Mucosa of descending colon (tissue), 3 donors: ENCODE data around the gene ST7L. TPM values are rescaled to one million over a fixed set of nuclear protein-coding genes. Genes with fewer than 3 reads are reported as not detected.
A peak's percentile ranks its signal among the peaks of the same experiment; 100 is the strongest.

Experiments used
- ATAC-seq: fragments of 200-7000 bp; cut with Tn5 transposase; one replicate; pipeline ENCODE4 v1.9.1; 2020; ENCODE audit warnings: mild to moderate bottlenecking, moderate library complexity
- DNase-seq, 3 donors: peaks; one replicate each; pipeline ENCODE4 v3.0.0-alpha.2; 2020
- H3K36me3 ChIP-seq: fragments of 200-600 bp; one replicate; pipeline ENCODE4 v1.8.0; 2021; ENCODE audit warnings: low read depth, mild to moderate bottlenecking
- H3K4me1 ChIP-seq: fragments of 200-600 bp; one replicate; pipeline ENCODE4 v1.8.0; 2021; ENCODE audit warnings: low read depth, mild to moderate bottlenecking
- H3K4me3 ChIP-seq: fragments of 200-600 bp; one replicate; pipeline ENCODE4 v1.8.0; 2021; ENCODE audit warnings: mild to moderate bottlenecking
- H3K9me3 ChIP-seq: fragments of 200-600 bp; one replicate; pipeline ENCODE4 v1.8.0; 2021; ENCODE audit warnings: mild to moderate bottlenecking
- CTCF ChIP-seq: fragments of 200-600 bp; IDR thresholded peaks from one replicate; pipeline ENCODE4 v1.8.0; 2022; ENCODE audit warnings: antibody characterized with exemption, mild to moderate bottlenecking
- intact Hi-C, 2 donors: fragments of 100-400 bp; cut with DNase I in 1 of 2; cut with micrococcal nuclease in 1 of 2; formaldehyde crosslinking; loops; one replicate each; pipeline versions ENCODE4 v1.11.0 to v1.11.1; 2022; cut with DNase I, micrococcal nuclease
- total RNA-seq, 3 donors: library from RNA; stranded (reverse); fragmentation: NEBNext Ultra II Directional in 2 of 3; extraction: Animal tissue kit (Norgen Biotek cat#: 25700) in 2 of 3; gene quantifications; one replicate each; pipeline versions ENCODE4 v1.2.1 to v1.2.4, GENCODE V29; 2021 to 2023
- donor health status: DM: no; HTN: no; CAD: no; lungs with moderate emphysema.
- donor health status: DM: no; HTN: no; CAD: no.
- donor health status: DM: no; HTN: yes; CAD: no.

The ST7L gene
- total RNA-seq, 3 donors from 2014 or later = 15.9 to 21.2 (median 21.1) TPM

DNA sequence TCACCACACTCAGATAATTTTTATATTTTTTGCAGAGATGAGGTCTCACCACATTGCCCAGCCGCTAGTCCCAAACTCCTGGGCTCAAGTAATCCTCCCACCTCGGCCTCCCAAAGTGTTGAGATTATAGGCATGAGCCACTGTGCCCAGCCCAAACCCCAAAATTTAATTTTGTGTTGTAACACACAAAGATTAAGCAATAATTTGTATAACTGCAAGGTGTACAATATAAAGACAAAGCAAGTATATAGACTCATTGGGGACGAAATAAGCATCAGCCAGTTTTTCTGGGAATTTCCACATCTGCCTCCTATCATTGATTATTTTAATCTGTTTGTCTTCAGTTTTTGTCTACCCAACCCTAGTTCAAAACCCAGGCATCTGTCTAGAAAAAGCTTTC is 42.7 kb downstream of the ST7L start:
- H3K4me3 ChIP-seq = no peak overlapping the region
- DNase-seq (no peak), ATAC-seq (no peak)
- no peaks in the 10 kb centered on the region for H3K36me3 ChIP-seq
- intact Hi-C loops = no loop called here
- peaks cover 4% of the 10 kb centered on the region for H3K4me1 ChIP-seq
- no peaks in the 10 kb centered on the region for H3K9me3 ChIP-seq
- no peak for TF ChIP-seq CTCF

DNA sequence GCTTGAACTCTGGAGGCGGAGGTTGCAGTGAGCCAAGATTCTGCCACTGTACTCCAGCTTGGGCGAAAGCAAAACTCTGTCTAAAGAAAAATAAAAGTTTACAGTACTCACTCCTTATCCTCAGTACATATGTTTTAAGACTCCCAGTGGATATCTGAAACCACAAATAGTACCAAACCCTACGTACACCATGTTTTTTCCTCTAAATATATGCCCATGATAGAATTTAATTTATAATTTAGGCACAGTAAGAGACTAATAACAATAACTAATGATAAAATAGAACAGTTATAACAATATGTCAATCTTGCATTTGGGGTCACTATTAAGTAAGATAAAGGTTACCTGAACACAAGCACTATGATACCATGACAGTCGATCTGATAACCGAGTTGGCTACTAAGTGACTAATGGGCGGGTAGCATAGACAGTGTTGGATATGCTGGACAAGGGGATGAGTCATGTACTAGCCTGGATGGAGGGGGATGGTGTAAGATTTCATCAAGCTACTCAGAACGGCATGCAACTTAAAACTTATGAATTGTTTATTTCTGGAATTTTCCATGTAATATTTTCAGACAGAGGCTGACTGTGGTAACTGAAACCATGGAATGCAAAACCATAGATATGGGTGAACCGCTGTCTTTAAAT is 43.7 kb downstream of the ST7L start:
- intact Hi-C loops = no loop called here
- no peaks in the 10 kb centered on the region for H3K9me3 ChIP-seq
- DNase-seq (no peak), ATAC-seq (peak; percentile 42)
- H3K36me3 ChIP-seq = no peaks in the 10 kb centered on the region
- no peak overlapping the region for H3K4me3 ChIP-seq
- peaks cover 4% of the 10 kb centered on the region for H3K4me1 ChIP-seq
- no peak for TF ChIP-seq CTCF

GRCh38 chr1:112565800-112566199 is 53.1 kb downstream of the ST7L start:
- TF ChIP-seq CTCF = no peak
- intact Hi-C loops = no loop called here

GRCh38 chr1:112564081-112564480 is 54.9 kb downstream of the ST7L start:
- H3K9me3 ChIP-seq = no peaks in the 10 kb centered on the region
- ATAC-seq (no peak), DNase-seq (no peak)
- H3K4me1 ChIP-seq = no peaks in the 10 kb centered on the region
- H3K4me3 ChIP-seq = no peak overlapping the region
- TF ChIP-seq CTCF = no peak
- H3K36me3 ChIP-seq = no peaks in the 10 kb centered on the region
- intact Hi-C loops = no loop called here

More at GRCh38 chr1:112565800-112566199, 53.1 kb downstream of the ST7L start:
- H3K4me3 ChIP-seq = no peak overlapping the region
- H3K9me3 ChIP-seq = no peaks in the 10 kb centered on the region
- H3K36me3 ChIP-seq = no peaks in the 10 kb centered on the region
- DNase-seq (no peak), ATAC-seq (no peak)
- no peaks in the 10 kb centered on the region for H3K4me1 ChIP-seq

DNA sequence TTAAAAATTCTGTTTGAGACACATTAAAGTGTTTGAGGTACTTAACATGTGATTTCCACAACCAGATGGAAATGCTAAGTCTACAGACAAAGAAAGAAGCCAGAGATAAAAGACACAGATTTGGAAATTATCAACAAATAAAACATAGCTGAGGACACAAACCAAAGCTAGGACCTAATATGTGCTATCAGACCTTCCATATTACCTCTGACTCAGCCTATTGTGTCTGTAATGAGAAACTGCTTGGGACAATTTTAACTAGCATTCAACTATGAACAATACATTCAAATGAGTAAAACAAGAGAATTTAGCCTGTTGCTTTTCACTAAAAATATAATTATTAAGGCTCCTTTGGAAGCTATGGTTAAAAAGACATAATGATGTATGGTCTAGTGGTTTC is 55.6 kb downstream of the ST7L start:
- Histone ChIP-seq H3K9me3 (no peaks in the 10 kb centered on the region), H3K36me3 (no peaks in the 10 kb centered on the region), H3K4me3 (no peak overlapping the region), H3K4me1 (no peaks in the 10 kb centered on the region)
- intact Hi-C loops = no loop called here
- no peak for TF ChIP-seq CTCF
- no peak for ATAC-seq
- DNase-seq = no peak

DNA sequence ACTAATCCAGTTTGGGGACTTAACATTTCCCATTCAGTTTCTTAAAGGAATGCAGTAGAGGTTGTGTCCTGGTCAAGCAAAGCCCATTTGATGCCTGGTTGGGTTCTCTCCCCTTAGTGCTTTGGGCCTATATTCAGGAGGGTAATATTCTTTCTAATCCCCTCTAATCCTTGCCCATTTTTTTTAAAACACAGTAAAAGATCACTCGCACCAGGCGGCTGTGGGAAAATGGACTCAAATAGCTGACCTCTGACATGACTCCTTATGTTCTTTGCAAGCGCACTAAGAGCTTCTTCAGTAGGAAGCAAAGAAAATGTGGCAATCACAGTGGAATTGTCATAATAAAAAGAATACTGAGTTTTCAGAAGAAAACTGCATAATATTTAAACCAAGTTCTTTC is 60.3 kb downstream of the ST7L start:
- intact Hi-C loops = no loop called here
- DNase-seq = no peak
- H3K4me3 ChIP-seq = no peak overlapping the region
- no peak for TF ChIP-seq CTCF
- no peaks in the 10 kb centered on the region for H3K4me1 ChIP-seq
- H3K9me3 ChIP-seq = no peaks in the 10 kb centered on the region
- H3K36me3 ChIP-seq = no peaks in the 10 kb centered on the region
- ATAC-seq = no peak
